NCI-H2107 (cell line): ENCODE results near the gene NCKAP1.
"Not testable (repeated sequence)": the region's sequence is repeated elsewhere in the genome, so short reads cannot be mapped to it uniquely, and the experiment has no call there.

Source experiments
- DNase-seq: peaks from one replicate; lab custom pipeline; 2025; lab: John Stamatoyannopoulos, UW

NCKAP1 gene

GRCh38 chr2:183035954-183036669, 2.1 kb downstream of the NCKAP1 start:
- no peak for DNase-seq

- no peak for DNase-seq
Measured at GRCh38 chr2:183035298-183035953, 2.8 kb downstream of the NCKAP1 start.

- DNase-seq: no peak
Measured at GRCh38 chr2:183034806-183035205, 3.5 kb downstream of the NCKAP1 start.

GRCh38 chr2:183033951-183034350, 4.3 kb downstream of the NCKAP1 start:
- no peak for DNase-seq

- no peak for DNase-seq
Measured at GRCh38 chr2:183031911-183032794, 6.1 kb downstream of the NCKAP1 start.

- DNase-seq: no peak
Measured at GRCh38 chr2:183029219-183029618, 9.0 kb downstream of the NCKAP1 start.

- no peak for DNase-seq
Measured at GRCh38 chr2:183028108-183028507, 10.1 kb downstream of the NCKAP1 start.

GRCh38 chr2:183027443-183027842, 10.8 kb downstream of the NCKAP1 start:
- no peak for DNase-seq

GRCh38 chr2:183026424-183026823, 11.8 kb downstream of the NCKAP1 start:
- DNase-seq: no peak

- DNase-seq: no peak
Measured at GRCh38 chr2:183025993-183026392, 12.3 kb downstream of the NCKAP1 start.

- no peak for DNase-seq
Measured at GRCh38 chr2:183024339-183025095, 13.7 kb downstream of the NCKAP1 start.

- no peak for DNase-seq
Measured at GRCh38 chr2:183022711-183023110, 15.5 kb downstream of the NCKAP1 start.

GRCh38 chr2:183021613-183022012, 16.6 kb downstream of the NCKAP1 start:
- no peak for DNase-seq

GRCh38 chr2:183019718-183020442, 18.4 kb downstream of the NCKAP1 start:
- DNase-seq: no peak

- DNase-seq: not testable (repeated sequence)
Measured at GRCh38 chr2:183017845-183018244, 20.4 kb downstream of the NCKAP1 start.

- no peak for DNase-seq
Measured at GRCh38 chr2:183014005-183014404, 24.3 kb downstream of the NCKAP1 start.

GRCh38 chr2:183011743-183012142, 26.5 kb downstream of the NCKAP1 start:
- no peak for DNase-seq

GRCh38 chr2:183010112-183010511, 28.1 kb downstream of the NCKAP1 start:
- DNase-seq: peak; percentile 21

GRCh38 chr2:183009249-183009899, 28.9 kb downstream of the NCKAP1 start:
- DNase-seq: no peak

- DNase-seq: no peak
Measured at GRCh38 chr2:183001948-183002347, 36.3 kb downstream of the NCKAP1 start.

- no peak for DNase-seq
Measured at GRCh38 chr2:183000846-183001245, 37.4 kb downstream of the NCKAP1 start.
